GM13977 (cell line): ENCODE data around the gene COA6.
"Not testable (repeated sequence)": the region's sequence is repeated elsewhere in the genome, so short reads cannot be mapped to it uniquely, and the experiment has no call there.

Experiments used
- DNase-seq: peaks from one replicate; pipeline ENCODE4 v3.0.0; 2012; ENCODE audit warnings: low spot score
- in situ Hi-C: fragments of 300-500 bp; cut with MboI; formaldehyde crosslinking; loops from one replicate; pipeline ENCODE4 v1.12.0; 2022; ENCODE audit warnings: low sequenced_read_pairs, low pct_unique_long_range_greater_than_20kb, mixed read lengths, inconsistent platforms; ENCODE audit not compliant: unreplicated experiment
- TF ChIP-seq, protein P1 (sequence below): IDR thresholded peaks from 2 replicates; pipeline ENCODE4 v1.5.1; 2012; ENCODE audit warnings: mild to moderate bottlenecking, control low read depth; ENCODE audit not compliant: insufficient read depth; ENCODE audit errors: extremely low read depth, missing control alignments

COA6 gene

GRCh38 chr1:234398849-234399381 is 25.7 kb downstream of the COA6 start:
- TF ChIP-seq, protein P1, sequence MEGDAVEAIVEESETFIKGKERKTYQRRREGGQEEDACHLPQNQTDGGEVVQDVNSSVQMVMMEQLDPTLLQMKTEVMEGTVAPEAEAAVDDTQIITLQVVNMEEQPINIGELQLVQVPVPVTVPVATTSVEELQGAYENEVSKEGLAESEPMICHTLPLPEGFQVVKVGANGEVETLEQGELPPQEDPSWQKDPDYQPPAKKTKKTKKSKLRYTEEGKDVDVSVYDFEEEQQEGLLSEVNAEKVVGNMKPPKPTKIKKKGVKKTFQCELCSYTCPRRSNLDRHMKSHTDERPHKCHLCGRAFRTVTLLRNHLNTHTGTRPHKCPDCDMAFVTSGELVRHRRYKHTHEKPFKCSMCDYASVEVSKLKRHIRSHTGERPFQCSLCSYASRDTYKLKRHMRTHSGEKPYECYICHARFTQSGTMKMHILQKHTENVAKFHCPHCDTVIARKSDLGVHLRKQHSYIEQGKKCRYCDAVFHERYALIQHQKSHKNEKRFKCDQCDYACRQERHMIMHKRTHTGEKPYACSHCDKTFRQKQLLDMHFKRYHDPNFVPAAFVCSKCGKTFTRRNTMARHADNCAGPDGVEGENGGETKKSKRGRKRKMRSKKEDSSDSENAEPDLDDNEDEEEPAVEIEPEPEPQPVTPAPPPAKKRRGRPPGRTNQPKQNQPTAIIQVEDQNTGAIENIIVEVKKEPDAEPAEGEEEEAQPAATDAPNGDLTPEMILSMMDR, result no peak
- peak; percentile 72 for DNase-seq
- in situ Hi-C loops, result no loop called here

GRCh38 chr1:234399515-234399914 is 26.3 kb downstream of the COA6 start:
- in situ Hi-C loops, DNase-seq: not testable (repeated sequence)

- TF ChIP-seq, protein P1, result no peak
- in situ Hi-C loops, result no loop called here
- DNase-seq, result peak; percentile 38
Observed at GRCh38 chr1:234400773-234401172, 27.5 kb downstream of the COA6 start.

DNA sequence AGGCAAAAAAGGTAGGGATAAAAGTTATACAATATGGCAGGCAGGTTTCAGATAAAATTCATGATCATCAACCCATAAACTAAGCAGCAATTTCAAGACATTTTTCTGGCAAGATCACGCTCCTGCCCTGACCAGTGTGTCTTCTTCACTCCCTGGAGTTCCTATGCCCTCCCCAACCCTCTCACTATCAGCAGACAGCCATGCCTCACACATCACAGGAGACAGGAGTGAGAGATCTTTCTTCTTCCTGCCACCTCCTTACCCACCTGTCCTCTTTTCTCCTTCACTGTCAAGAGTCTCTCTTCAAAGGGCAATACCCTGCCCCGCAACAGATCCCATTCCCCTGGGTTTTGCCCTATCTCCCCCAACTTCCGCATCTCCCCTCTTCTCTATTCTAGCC is 28.4 kb downstream of the COA6 start:
- in situ Hi-C loops, result no loop called here
- no peak for DNase-seq

DNA sequence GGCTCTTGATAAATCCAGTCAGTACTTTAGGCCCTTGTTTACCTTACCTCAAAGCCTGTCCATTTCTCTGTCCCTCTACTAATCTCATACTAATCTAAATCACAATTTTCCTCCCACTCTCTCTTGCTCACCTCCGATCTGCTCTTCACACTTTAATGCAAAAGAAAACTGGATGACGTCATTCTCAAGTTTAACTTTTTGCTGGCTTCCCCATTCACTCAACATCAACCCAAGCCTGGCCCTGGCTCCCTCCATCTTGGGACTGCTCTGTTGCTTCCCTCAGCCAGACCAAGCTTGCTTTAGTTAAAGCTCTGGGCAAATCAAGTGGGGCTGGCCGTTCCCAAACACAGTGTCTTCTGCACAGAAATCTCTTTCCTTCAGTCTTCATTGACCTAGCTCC is 29.7 kb downstream of the COA6 start:
- TF ChIP-seq, protein P1, result no peak
- no peak for DNase-seq
- in situ Hi-C loops, result no loop called here

More for the DNA sequence above, 28.4 kb downstream of the COA6 start:
- TF ChIP-seq, protein P1, result no peak

- DNase-seq, result no peak
- in situ Hi-C loops, result no loop called here
- TF ChIP-seq, protein P1, result no peak
Observed at GRCh38 chr1:234405676-234406075, 32.4 kb downstream of the COA6 start.

DNA sequence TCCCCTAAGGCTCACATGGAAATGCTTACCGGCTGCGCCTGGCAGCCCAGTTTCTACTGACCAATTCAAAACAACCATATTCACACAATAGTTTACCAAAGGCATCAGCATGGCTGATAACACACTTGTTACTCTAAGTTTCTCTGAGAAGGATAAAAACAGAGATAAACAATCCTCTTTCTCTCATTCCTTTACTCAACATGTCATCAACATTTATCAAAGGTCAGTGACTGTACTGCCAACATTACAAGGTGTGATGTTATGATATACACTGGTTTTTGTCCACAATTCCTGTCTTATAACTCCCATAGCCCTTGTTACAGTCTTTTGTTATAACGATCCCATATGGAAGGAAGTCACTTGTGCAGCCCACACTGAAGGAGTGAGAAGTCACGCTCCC is 33.6 kb downstream of the COA6 start:
- in situ Hi-C loops, result no loop called here
- DNase-seq, result no peak
- TF ChIP-seq, protein P1, result no peak
